Measurements from ENCODE around the gene EIF2AK3.

The EIF2AK3 gene

GRCh38 chr2:88627055-88627855 is at the start of gene EIF2AK3:
TSS of gene EIF2AK3 (minus strand) at chr2:88627464. CDS start at chr2:88627274, 190 bp downstream.
- no peaks in the 10 kb centered on the region for H3K27me3 ChIP-seq (ENCODE audit: control insufficient read depth, insufficient read depth, low read length)
- H3K9ac ChIP-seq (ENCODE audit: low read depth, low read length) = peak within 1 kb of the TSS; percentile 95
- H3K4me3 ChIP-seq (ENCODE audit: low read depth, low read length) = peak within 1 kb of the TSS; percentile 88
- no peaks in the 10 kb centered on the region for H3K9me3 ChIP-seq (ENCODE audit: control insufficient read depth, insufficient read depth, low read length)
- no peaks in the 10 kb centered on the region for H3K36me3 ChIP-seq (ENCODE audit: control insufficient read depth, insufficient read depth, low read length)
- peak within 1 kb of the TSS; percentile 99 for H3K27ac ChIP-seq (ENCODE audit: low read depth, low read length)
- H3K4me1 ChIP-seq (ENCODE audit: control insufficient read depth, insufficient read depth, low read length) = peaks cover 62% of the 10 kb centered on the region

GRCh38 chr2:88673363-88673762 is 46.1 kb upstream of the EIF2AK3 start:
- Histone ChIP-seq H3K27me3 (ENCODE audit: control insufficient read depth, insufficient read depth, low read length) (no peaks in the 10 kb centered on the region), H3K36me3 (ENCODE audit: control insufficient read depth, insufficient read depth, low read length) (no peaks in the 10 kb centered on the region), H3K9ac (ENCODE audit: low read depth, low read length) (no peak overlapping the region), H3K27ac (ENCODE audit: low read depth, low read length) (no peak overlapping the region), H3K4me3 (ENCODE audit: low read depth, low read length) (no peak overlapping the region), H3K4me1 (ENCODE audit: control insufficient read depth, insufficient read depth, low read length) (no peaks in the 10 kb centered on the region), H3K9me3 (ENCODE audit: control insufficient read depth, insufficient read depth, low read length) (no peaks in the 10 kb centered on the region)

DNA sequence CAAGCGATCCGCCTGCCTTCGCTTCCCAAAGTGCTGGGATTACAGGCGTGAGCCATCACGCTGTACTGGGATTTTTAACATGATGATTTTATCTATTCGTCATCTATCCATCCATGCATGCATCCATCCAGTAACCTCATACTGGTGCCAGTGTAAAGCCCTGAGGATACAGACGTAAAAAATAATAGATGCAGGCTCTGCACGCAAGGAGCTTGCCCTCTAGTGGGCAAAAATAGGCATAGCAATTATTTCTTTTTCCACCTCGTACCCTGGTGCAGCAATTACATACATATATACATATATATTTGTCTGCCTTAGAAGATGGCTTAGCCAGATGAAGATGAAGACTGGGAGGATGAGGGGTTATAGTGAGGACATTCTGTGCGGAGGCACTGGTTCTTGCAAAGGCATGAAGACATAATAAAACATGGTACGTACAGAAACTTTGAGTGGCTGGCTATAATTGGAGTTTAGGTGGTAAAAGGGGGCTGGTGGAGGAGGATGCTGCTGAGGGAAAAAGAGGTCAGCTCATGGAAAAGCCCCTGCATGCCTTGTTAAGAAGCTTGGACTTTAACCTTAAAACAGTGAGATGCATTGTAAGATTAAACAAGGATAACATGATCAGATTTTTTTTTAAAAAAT is 44.6 kb upstream of the EIF2AK3 start:
- Histone ChIP-seq H3K4me1 (ENCODE audit: control insufficient read depth, insufficient read depth, low read length) (no peaks in the 10 kb centered on the region), H3K27ac (ENCODE audit: low read depth, low read length) (no peak overlapping the region), H3K9me3 (ENCODE audit: control insufficient read depth, insufficient read depth, low read length) (no peaks in the 10 kb centered on the region), H3K9ac (ENCODE audit: low read depth, low read length) (no peak overlapping the region), H3K27me3 (ENCODE audit: control insufficient read depth, insufficient read depth, low read length) (no peaks in the 10 kb centered on the region), H3K36me3 (ENCODE audit: control insufficient read depth, insufficient read depth, low read length) (no peaks in the 10 kb centered on the region), H3K4me3 (ENCODE audit: low read depth, low read length) (no peak overlapping the region)

DNA sequence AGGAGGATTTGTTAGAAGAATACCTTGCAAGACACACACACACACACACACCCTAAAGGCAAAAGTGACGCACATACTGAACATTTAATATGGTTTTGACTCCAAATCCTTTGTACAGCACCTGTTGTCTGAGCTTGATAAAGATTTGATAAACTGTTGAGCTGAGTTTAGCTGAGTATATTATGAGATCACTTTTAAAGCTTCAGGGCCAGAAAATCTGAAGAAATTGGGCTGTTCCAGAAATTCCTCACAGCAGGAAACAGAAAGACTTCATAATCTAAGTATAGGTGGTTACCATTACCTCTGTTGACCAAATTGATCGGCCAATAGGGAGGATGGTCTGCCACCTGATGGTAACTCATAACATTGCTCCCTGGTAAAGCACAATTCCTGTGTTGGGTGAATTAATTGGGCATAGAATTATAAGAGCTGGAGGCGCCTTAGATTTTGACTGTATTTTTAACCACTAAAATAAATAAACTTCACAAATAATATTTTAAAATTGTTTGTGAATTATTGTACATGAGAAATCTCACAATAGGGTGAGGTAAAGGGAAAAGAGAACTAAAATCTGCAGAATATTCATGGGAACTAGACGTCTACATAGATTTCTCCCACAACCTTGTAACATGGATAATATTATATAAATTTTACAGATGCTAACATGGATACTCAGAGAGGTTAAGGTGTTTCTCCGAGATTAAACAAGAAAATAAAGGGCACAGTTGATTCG is 42.4 kb upstream of the EIF2AK3 start:
- Histone ChIP-seq H3K9me3 (ENCODE audit: control insufficient read depth, insufficient read depth, low read length) (no peaks in the 10 kb centered on the region), H3K27ac (ENCODE audit: low read depth, low read length) (no peak overlapping the region), H3K4me3 (ENCODE audit: low read depth, low read length) (no peak overlapping the region), H3K9ac (ENCODE audit: low read depth, low read length) (no peak overlapping the region), H3K36me3 (ENCODE audit: control insufficient read depth, insufficient read depth, low read length) (no peaks in the 10 kb centered on the region), H3K4me1 (ENCODE audit: control insufficient read depth, insufficient read depth, low read length) (no peaks in the 10 kb centered on the region), H3K27me3 (ENCODE audit: control insufficient read depth, insufficient read depth, low read length) (no peaks in the 10 kb centered on the region)

DNA sequence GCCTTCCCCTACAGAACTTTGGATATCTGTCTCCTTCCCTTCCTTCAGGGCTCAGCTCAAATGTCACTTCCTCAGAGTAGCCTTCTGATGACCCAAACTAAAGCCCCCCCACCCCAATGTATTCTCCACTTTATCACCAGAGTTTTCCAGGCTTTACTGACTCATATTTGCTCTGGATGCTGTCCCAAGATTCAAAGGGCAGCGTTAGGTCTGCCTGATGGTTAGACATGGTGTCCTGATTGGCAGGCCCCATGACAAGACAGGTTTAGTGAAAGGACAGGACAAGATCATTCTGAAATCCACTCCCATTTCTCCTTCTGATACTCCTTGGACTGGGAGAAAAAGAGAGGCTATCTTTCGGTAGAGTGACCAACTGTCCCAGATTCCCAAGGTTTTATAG is 41.6 kb upstream of the EIF2AK3 start:
- no peaks in the 10 kb centered on the region for H3K4me1 ChIP-seq (ENCODE audit: control insufficient read depth, insufficient read depth, low read length)
- no peaks in the 10 kb centered on the region for H3K36me3 ChIP-seq (ENCODE audit: control insufficient read depth, insufficient read depth, low read length)
- no peak overlapping the region for H3K9ac ChIP-seq (ENCODE audit: low read depth, low read length)
- no peak overlapping the region for H3K4me3 ChIP-seq (ENCODE audit: low read depth, low read length)
- no peaks in the 10 kb centered on the region for H3K9me3 ChIP-seq (ENCODE audit: control insufficient read depth, insufficient read depth, low read length)
- H3K27ac ChIP-seq (ENCODE audit: low read depth, low read length) = no peak overlapping the region
- H3K27me3 ChIP-seq (ENCODE audit: control insufficient read depth, insufficient read depth, low read length) = no peaks in the 10 kb centered on the region

DNA sequence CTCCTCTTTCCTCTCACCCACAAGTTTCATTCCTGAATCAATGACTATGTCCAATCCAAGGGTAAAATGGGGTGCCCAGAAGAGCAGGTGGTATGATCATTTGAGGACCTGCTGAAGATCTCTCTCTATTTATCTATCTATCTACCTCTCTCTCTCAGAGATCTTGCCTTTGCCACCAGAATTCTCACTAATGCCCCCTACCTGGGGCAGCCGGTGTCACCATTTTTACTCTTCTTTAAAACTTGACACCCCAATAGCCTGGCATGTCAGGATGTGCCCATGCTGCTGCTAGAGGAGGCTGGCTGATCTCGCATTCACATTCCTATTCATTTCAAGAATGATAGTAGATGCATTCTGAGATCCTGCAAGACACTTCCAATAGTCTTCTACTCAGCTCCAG is 40.0 kb upstream of the EIF2AK3 start:
- H3K9me3 ChIP-seq (ENCODE audit: control insufficient read depth, insufficient read depth, low read length) = no peaks in the 10 kb centered on the region
- no peaks in the 10 kb centered on the region for H3K36me3 ChIP-seq (ENCODE audit: control insufficient read depth, insufficient read depth, low read length)
- no peak overlapping the region for H3K27ac ChIP-seq (ENCODE audit: low read depth, low read length)
- no peak overlapping the region for H3K4me3 ChIP-seq (ENCODE audit: low read depth, low read length)
- H3K4me1 ChIP-seq (ENCODE audit: control insufficient read depth, insufficient read depth, low read length) = no peaks in the 10 kb centered on the region
- H3K27me3 ChIP-seq (ENCODE audit: control insufficient read depth, insufficient read depth, low read length) = no peaks in the 10 kb centered on the region
- H3K9ac ChIP-seq (ENCODE audit: low read depth, low read length) = no peak overlapping the region

DNA sequence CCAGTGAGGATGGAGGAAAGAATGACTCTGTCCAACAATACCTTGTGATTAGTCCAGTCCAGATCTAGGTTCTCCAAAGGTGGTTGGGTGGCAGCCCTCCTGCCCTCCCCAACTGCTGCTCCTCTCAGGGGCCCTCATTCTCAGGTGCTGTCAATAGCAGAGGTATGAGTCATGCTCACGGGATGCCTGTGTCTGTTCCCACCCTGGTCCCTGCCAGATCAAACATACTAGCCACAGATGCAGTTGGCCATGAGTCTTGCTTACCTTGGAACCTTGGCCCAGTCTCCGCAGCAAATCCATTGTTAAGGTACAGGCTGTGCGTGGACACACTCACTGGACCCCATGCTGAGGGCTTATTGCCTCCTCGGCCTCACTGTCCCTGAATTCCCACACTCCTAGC is 39.3 kb upstream of the EIF2AK3 start:
- Histone ChIP-seq H3K4me1 (ENCODE audit: control insufficient read depth, insufficient read depth, low read length) (no peaks in the 10 kb centered on the region), H3K9ac (ENCODE audit: low read depth, low read length) (no peak overlapping the region), H3K27ac (ENCODE audit: low read depth, low read length) (no peak overlapping the region), H3K4me3 (ENCODE audit: low read depth, low read length) (no peak overlapping the region), H3K9me3 (ENCODE audit: control insufficient read depth, insufficient read depth, low read length) (no peaks in the 10 kb centered on the region), H3K36me3 (ENCODE audit: control insufficient read depth, insufficient read depth, low read length) (no peaks in the 10 kb centered on the region), H3K27me3 (ENCODE audit: control insufficient read depth, insufficient read depth, low read length) (no peaks in the 10 kb centered on the region)

- Histone ChIP-seq H3K4me1 (ENCODE audit: control insufficient read depth, insufficient read depth, low read length) (peaks cover 18% of the 10 kb centered on the region), H3K4me3 (ENCODE audit: low read depth, low read length) (no peak overlapping the region), H3K27me3 (ENCODE audit: control insufficient read depth, insufficient read depth, low read length) (no peaks in the 10 kb centered on the region), H3K27ac (ENCODE audit: low read depth, low read length) (no peak overlapping the region), H3K36me3 (ENCODE audit: control insufficient read depth, insufficient read depth, low read length) (no peaks in the 10 kb centered on the region), H3K9ac (ENCODE audit: low read depth, low read length) (no peak overlapping the region), H3K9me3 (ENCODE audit: control insufficient read depth, insufficient read depth, low read length) (no peaks in the 10 kb centered on the region)
These were observed 33.4 kb upstream of the EIF2AK3 start for GRCh38 chr2:88660622-88661021.

GRCh38 chr2:88659538-88659915 is 32.3 kb upstream of the EIF2AK3 start:
- peaks cover 18% of the 10 kb centered on the region for H3K4me1 ChIP-seq (ENCODE audit: control insufficient read depth, insufficient read depth, low read length)
- no peaks in the 10 kb centered on the region for H3K36me3 ChIP-seq (ENCODE audit: control insufficient read depth, insufficient read depth, low read length)
- H3K27ac ChIP-seq (ENCODE audit: low read depth, low read length) = peak overlapping the region; percentile 84
- H3K9me3 ChIP-seq (ENCODE audit: control insufficient read depth, insufficient read depth, low read length) = no peaks in the 10 kb centered on the region
- H3K4me3 ChIP-seq (ENCODE audit: low read depth, low read length) = peak overlapping the region; percentile 25; the same call in 1 of the 2 replicates
- peak overlapping the region; percentile 41 for H3K9ac ChIP-seq (ENCODE audit: low read depth, low read length)
- H3K27me3 ChIP-seq (ENCODE audit: control insufficient read depth, insufficient read depth, low read length) = no peaks in the 10 kb centered on the region

DNA sequence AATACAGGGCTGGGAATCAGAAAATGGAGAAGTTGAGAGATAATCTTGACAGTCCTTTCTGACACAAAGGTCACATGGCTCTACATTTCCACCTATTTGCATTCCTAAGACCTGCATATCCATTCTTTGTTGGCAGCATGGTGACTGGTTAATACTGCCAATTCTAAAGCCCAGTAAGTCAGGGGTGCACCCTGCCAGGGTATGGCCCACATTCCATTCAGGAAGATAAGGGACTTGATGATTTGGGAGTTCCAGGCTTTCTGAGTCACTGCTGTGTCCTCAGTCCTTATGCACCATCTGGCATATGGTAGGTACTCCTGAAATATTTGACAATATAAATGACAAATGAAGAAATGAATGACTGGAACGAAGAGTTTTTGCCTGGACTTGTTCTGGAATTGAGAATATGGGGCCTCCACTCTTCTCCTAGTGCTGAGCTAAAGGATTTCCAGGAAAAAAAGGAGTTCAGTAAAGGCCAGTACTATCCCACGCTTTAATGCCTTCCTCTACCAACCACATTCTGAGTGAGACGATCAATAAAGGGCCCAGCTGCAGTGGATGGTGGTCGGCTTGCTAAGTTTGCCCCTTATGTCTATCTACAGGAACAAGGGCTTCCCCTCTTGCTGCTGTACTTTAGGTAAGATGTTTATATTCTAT is 31.7 kb upstream of the EIF2AK3 start:
- H3K9ac ChIP-seq (ENCODE audit: low read depth, low read length) = peak overlapping the region; percentile 41
- peak overlapping the region; percentile 25; the same call in 1 of the 2 replicates for H3K4me3 ChIP-seq (ENCODE audit: low read depth, low read length)
- peaks cover 18% of the 10 kb centered on the region for H3K4me1 ChIP-seq (ENCODE audit: control insufficient read depth, insufficient read depth, low read length)
- peak overlapping the region; percentile 84 for H3K27ac ChIP-seq (ENCODE audit: low read depth, low read length)
- no peaks in the 10 kb centered on the region for H3K36me3 ChIP-seq (ENCODE audit: control insufficient read depth, insufficient read depth, low read length)
- H3K27me3 ChIP-seq (ENCODE audit: control insufficient read depth, insufficient read depth, low read length) = no peaks in the 10 kb centered on the region
- no peaks in the 10 kb centered on the region for H3K9me3 ChIP-seq (ENCODE audit: control insufficient read depth, insufficient read depth, low read length)
